ENCODE results near the gene CYP2W1.

Gene CYP2W1

GRCh38 chr7:1017586-1018333 lies 34.8 kb downstream of the CYP2W1 start:
- Histone ChIP-seq H3K4me3 (ENCODE audit: low read length in 2 of 2) (no peak overlapping the region), H3K9ac (ENCODE audit: low read depth in 1 of 2, low read length in 2 of 2) (no peak overlapping the region), H3K36me3 (ENCODE audit: control insufficient read depth in 2 of 2, insufficient read depth in 2 of 2, low read length in 2 of 2) (no peaks in the 10 kb centered on the region), H3K9me3 (ENCODE audit: control insufficient read depth in 2 of 2, low read length in 2 of 2) (no peaks in the 10 kb centered on the region), H3K4me1 (ENCODE audit: control insufficient read depth in 2 of 2, insufficient read depth in 2 of 2, low read length in 2 of 2) (no peaks in the 10 kb centered on the region), H3K27me3 (ENCODE audit: control insufficient read depth in 2 of 2, insufficient read depth in 2 of 2, low read length in 2 of 2) (no peaks in the 10 kb centered on the region), H3K27ac (ENCODE audit: low read depth in 2 of 2, low read length in 2 of 2) (no peak overlapping the region)

- H3K36me3 ChIP-seq (ENCODE audit: control insufficient read depth in 2 of 2, insufficient read depth in 2 of 2, low read length in 2 of 2): no peaks in the 10 kb centered on the region
- H3K9me3 ChIP-seq (ENCODE audit: control insufficient read depth in 2 of 2, low read length in 2 of 2): no peaks in the 10 kb centered on the region
- no peaks in the 10 kb centered on the region for H3K4me1 ChIP-seq (ENCODE audit: control insufficient read depth in 2 of 2, insufficient read depth in 2 of 2, low read length in 2 of 2)
- no peak overlapping the region for H3K4me3 ChIP-seq (ENCODE audit: low read length in 2 of 2)
- H3K27me3 ChIP-seq (ENCODE audit: control insufficient read depth in 2 of 2, insufficient read depth in 2 of 2, low read length in 2 of 2): no peaks in the 10 kb centered on the region
- no peak overlapping the region for H3K9ac ChIP-seq (ENCODE audit: low read depth in 1 of 2, low read length in 2 of 2)
- no peak overlapping the region for H3K27ac ChIP-seq (ENCODE audit: low read depth in 2 of 2, low read length in 2 of 2)
These were observed 35.3 kb downstream of the CYP2W1 start for GRCh38 chr7:1018334-1018695.

GRCh38 chr7:1019255-1019785 lies 36.3 kb downstream of the CYP2W1 start:
- no peak overlapping the region for H3K9ac ChIP-seq (ENCODE audit: low read depth in 1 of 2, low read length in 2 of 2)
- H3K9me3 ChIP-seq (ENCODE audit: control insufficient read depth in 2 of 2, low read length in 2 of 2): no peaks in the 10 kb centered on the region
- no peak overlapping the region for H3K4me3 ChIP-seq (ENCODE audit: low read length in 2 of 2)
- no peaks in the 10 kb centered on the region for H3K36me3 ChIP-seq (ENCODE audit: control insufficient read depth in 2 of 2, insufficient read depth in 2 of 2, low read length in 2 of 2)
- no peaks in the 10 kb centered on the region for H3K27me3 ChIP-seq (ENCODE audit: control insufficient read depth in 2 of 2, insufficient read depth in 2 of 2, low read length in 2 of 2)
- H3K27ac ChIP-seq (ENCODE audit: low read depth in 2 of 2, low read length in 2 of 2): no peak overlapping the region
- no peaks in the 10 kb centered on the region for H3K4me1 ChIP-seq (ENCODE audit: control insufficient read depth in 2 of 2, insufficient read depth in 2 of 2, low read length in 2 of 2)

GRCh38 chr7:1019789-1020610 lies 37.0 kb downstream of the CYP2W1 start:
- H3K27ac ChIP-seq (ENCODE audit: low read depth in 2 of 2, low read length in 2 of 2): no peak overlapping the region

GRCh38 chr7:1020849-1021251 lies 37.9 kb downstream of the CYP2W1 start:
- H3K27ac ChIP-seq (ENCODE audit: low read depth in 2 of 2, low read length in 2 of 2): no peak overlapping the region
- H3K4me1 ChIP-seq (ENCODE audit: control insufficient read depth in 2 of 2, insufficient read depth in 2 of 2, low read length in 2 of 2): peaks cover 0 to 9% of the 10 kb centered on the region in 2 donors
- no peaks in the 10 kb centered on the region for H3K27me3 ChIP-seq (ENCODE audit: control insufficient read depth in 2 of 2, insufficient read depth in 2 of 2, low read length in 2 of 2)
- H3K4me3 ChIP-seq (ENCODE audit: low read length in 2 of 2): no peak overlapping the region
- no peaks in the 10 kb centered on the region for H3K9me3 ChIP-seq (ENCODE audit: control insufficient read depth in 2 of 2, low read length in 2 of 2)
- no peak overlapping the region for H3K9ac ChIP-seq (ENCODE audit: low read depth in 1 of 2, low read length in 2 of 2)
- peaks cover 0 to 3% of the 10 kb centered on the region in 2 donors for H3K36me3 ChIP-seq (ENCODE audit: control insufficient read depth in 2 of 2, insufficient read depth in 2 of 2, low read length in 2 of 2)

More at GRCh38 chr7:1019789-1020610, 37.0 kb downstream of the CYP2W1 start:
- H3K4me1 ChIP-seq (ENCODE audit: control insufficient read depth in 2 of 2, insufficient read depth in 2 of 2, low read length in 2 of 2): peaks cover 0 to 4% of the 10 kb centered on the region in 2 donors
- H3K9me3 ChIP-seq (ENCODE audit: control insufficient read depth in 2 of 2, low read length in 2 of 2): no peaks in the 10 kb centered on the region
- no peak overlapping the region for H3K4me3 ChIP-seq (ENCODE audit: low read length in 2 of 2)
- no peaks in the 10 kb centered on the region for H3K36me3 ChIP-seq (ENCODE audit: control insufficient read depth in 2 of 2, insufficient read depth in 2 of 2, low read length in 2 of 2)
- H3K27me3 ChIP-seq (ENCODE audit: control insufficient read depth in 2 of 2, insufficient read depth in 2 of 2, low read length in 2 of 2): no peaks in the 10 kb centered on the region
- no peak overlapping the region for H3K9ac ChIP-seq (ENCODE audit: low read depth in 1 of 2, low read length in 2 of 2)

GRCh38 chr7:1021366-1021765 lies 38.4 kb downstream of the CYP2W1 start:
- Histone ChIP-seq H3K9me3 (ENCODE audit: control insufficient read depth in 2 of 2, low read length in 2 of 2) (no peaks in the 10 kb centered on the region), H3K36me3 (ENCODE audit: control insufficient read depth in 2 of 2, insufficient read depth in 2 of 2, low read length in 2 of 2) (peaks cover 0 to 3% of the 10 kb centered on the region in 2 donors), H3K9ac (ENCODE audit: low read depth in 1 of 2, low read length in 2 of 2) (no peak overlapping the region), H3K27ac (ENCODE audit: low read depth in 2 of 2, low read length in 2 of 2) (no peak overlapping the region), H3K4me3 (ENCODE audit: low read length in 2 of 2) (no peak overlapping the region), H3K27me3 (ENCODE audit: control insufficient read depth in 2 of 2, insufficient read depth in 2 of 2, low read length in 2 of 2) (no peaks in the 10 kb centered on the region), H3K4me1 (ENCODE audit: control insufficient read depth in 2 of 2, insufficient read depth in 2 of 2, low read length in 2 of 2) (peaks cover 0 to 9% of the 10 kb centered on the region in 2 donors)

GRCh38 chr7:1021931-1022330 lies 39.0 kb downstream of the CYP2W1 start:
- Histone ChIP-seq H3K36me3 (ENCODE audit: control insufficient read depth in 2 of 2, insufficient read depth in 2 of 2, low read length in 2 of 2) (peaks cover 0 to 3% of the 10 kb centered on the region in 2 donors), H3K9me3 (ENCODE audit: control insufficient read depth in 2 of 2, low read length in 2 of 2) (no peaks in the 10 kb centered on the region), H3K27ac (ENCODE audit: low read depth in 2 of 2, low read length in 2 of 2) (no peak overlapping the region), H3K4me1 (ENCODE audit: control insufficient read depth in 2 of 2, insufficient read depth in 2 of 2, low read length in 2 of 2) (peaks cover 0 to 9% of the 10 kb centered on the region in 2 donors), H3K9ac (ENCODE audit: low read depth in 1 of 2, low read length in 2 of 2) (no peak overlapping the region), H3K4me3 (ENCODE audit: low read length in 2 of 2) (no peak overlapping the region), H3K27me3 (ENCODE audit: control insufficient read depth in 2 of 2, insufficient read depth in 2 of 2, low read length in 2 of 2) (no peaks in the 10 kb centered on the region)

GRCh38 chr7:1022356-1022755 lies 39.4 kb downstream of the CYP2W1 start:
- H3K36me3 ChIP-seq (ENCODE audit: control insufficient read depth in 2 of 2, insufficient read depth in 2 of 2, low read length in 2 of 2): peaks cover 0 to 3% of the 10 kb centered on the region in 2 donors
- H3K9ac ChIP-seq (ENCODE audit: low read depth in 1 of 2, low read length in 2 of 2): no peak overlapping the region
- no peak overlapping the region for H3K27ac ChIP-seq (ENCODE audit: low read depth in 2 of 2, low read length in 2 of 2)
- H3K27me3 ChIP-seq (ENCODE audit: control insufficient read depth in 2 of 2, insufficient read depth in 2 of 2, low read length in 2 of 2): no peaks in the 10 kb centered on the region
- H3K4me1 ChIP-seq (ENCODE audit: control insufficient read depth in 2 of 2, insufficient read depth in 2 of 2, low read length in 2 of 2): peaks cover 0 to 12% of the 10 kb centered on the region in 2 donors
- H3K9me3 ChIP-seq (ENCODE audit: control insufficient read depth in 2 of 2, low read length in 2 of 2): no peaks in the 10 kb centered on the region
- no peak overlapping the region for H3K4me3 ChIP-seq (ENCODE audit: low read length in 2 of 2)

GRCh38 chr7:1022801-1023465 lies 40.0 kb downstream of the CYP2W1 start:
- Histone ChIP-seq H3K9me3 (ENCODE audit: control insufficient read depth in 2 of 2, low read length in 2 of 2) (no peaks in the 10 kb centered on the region), H3K9ac (ENCODE audit: low read depth in 1 of 2, low read length in 2 of 2) (no peak overlapping the region), H3K27me3 (ENCODE audit: control insufficient read depth in 2 of 2, insufficient read depth in 2 of 2, low read length in 2 of 2) (no peaks in the 10 kb centered on the region), H3K27ac (ENCODE audit: low read depth in 2 of 2, low read length in 2 of 2) (no peak overlapping the region), H3K36me3 (ENCODE audit: control insufficient read depth in 2 of 2, insufficient read depth in 2 of 2, low read length in 2 of 2) (peaks cover 0 to 3% of the 10 kb centered on the region in 2 donors), H3K4me1 (ENCODE audit: control insufficient read depth in 2 of 2, insufficient read depth in 2 of 2, low read length in 2 of 2) (peaks cover 0 to 14% of the 10 kb centered on the region in 2 donors), H3K4me3 (ENCODE audit: low read length in 2 of 2) (no peak overlapping the region)
